ENCODE data around the gene RPUSD2.

DNA sequence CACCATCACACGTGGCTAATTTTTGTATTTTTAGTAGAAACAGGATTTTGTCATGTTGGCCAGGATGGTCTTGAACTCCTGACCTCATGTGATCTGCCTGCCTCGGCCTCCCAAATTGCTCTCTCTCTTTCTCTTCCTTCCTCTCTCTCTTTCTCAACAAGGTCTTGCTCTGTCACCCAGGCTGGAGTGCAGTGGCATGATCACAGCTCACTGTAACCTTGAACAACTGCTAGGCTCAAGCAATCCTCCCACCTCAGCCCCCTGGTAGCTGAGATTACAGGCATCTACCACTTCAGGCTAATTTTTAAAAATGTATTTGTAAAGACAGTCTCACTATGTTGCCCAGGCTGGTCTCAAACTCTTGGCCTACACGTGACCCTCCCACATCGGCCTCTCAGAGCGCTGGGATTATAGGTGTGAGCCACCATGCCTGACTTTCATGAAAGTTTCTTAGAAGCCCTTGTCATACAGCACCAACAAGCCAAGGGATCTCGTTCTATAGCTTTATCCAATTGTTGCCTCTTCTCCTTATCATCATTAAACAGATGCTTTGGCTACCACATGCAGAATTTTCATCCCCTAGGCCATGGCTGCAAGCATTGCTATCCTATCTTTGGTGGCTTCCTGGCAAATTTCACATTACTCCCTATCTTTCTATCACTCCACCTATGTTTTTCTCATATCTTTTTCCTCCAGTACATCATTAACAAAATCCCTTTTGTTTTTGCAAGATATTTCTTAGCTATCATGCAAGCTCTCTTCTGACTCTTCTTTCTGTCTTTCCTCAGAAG lies 10.0 kb upstream of the RPUSD2 start:
- TF ChIP-seq POLR2A (IDR thresholded peaks at IDR 0.05; ENCODE audit: low read depth, low read length), result no peak
- TF ChIP-seq TAF1 (IDR thresholded peaks at IDR 0.05; ENCODE audit: borderline replicate concordance, low read depth, low read length), result no peak
